ENCODE measurements around the gene PRICKLE4.

PRICKLE4 gene

GRCh38 chr6:41791984-41792383 is 11.4 kb downstream of the PRICKLE4 start (continued):
- TF ChIP-seq, protein P1, sequence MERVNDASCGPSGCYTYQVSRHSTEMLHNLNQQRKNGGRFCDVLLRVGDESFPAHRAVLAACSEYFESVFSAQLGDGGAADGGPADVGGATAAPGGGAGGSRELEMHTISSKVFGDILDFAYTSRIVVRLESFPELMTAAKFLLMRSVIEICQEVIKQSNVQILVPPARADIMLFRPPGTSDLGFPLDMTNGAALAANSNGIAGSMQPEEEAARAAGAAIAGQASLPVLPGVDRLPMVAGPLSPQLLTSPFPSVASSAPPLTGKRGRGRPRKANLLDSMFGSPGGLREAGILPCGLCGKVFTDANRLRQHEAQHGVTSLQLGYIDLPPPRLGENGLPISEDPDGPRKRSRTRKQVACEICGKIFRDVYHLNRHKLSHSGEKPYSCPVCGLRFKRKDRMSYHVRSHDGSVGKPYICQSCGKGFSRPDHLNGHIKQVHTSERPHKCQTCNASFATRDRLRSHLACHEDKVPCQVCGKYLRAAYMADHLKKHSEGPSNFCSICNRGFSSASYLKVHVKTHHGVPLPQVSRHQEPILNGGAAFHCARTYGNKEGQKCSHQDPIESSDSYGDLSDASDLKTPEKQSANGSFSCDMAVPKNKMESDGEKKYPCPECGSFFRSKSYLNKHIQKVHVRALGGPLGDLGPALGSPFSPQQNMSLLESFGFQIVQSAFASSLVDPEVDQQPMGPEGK (CRISPR knock-in tag; IDR thresholded peaks at IDR 0.05; ENCODE audit: borderline replicate concordance) = no peak
- TF ChIP-seq, protein P2, sequence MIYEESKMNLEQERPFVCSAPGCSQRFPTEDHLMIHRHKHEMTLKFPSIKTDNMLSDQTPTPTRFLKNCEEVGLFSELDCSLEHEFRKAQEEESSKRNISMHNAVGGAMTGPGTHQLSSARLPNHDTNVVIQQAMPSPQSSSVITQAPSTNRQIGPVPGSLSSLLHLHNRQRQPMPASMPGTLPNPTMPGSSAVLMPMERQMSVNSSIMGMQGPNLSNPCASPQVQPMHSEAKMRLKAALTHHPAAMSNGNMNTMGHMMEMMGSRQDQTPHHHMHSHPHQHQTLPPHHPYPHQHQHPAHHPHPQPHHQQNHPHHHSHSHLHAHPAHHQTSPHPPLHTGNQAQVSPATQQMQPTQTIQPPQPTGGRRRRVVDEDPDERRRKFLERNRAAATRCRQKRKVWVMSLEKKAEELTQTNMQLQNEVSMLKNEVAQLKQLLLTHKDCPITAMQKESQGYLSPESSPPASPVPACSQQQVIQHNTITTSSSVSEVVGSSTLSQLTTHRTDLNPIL (CRISPR knock-in tag; IDR thresholded peaks at IDR 0.05; ENCODE audit: low read depth) = no peak

DNA sequence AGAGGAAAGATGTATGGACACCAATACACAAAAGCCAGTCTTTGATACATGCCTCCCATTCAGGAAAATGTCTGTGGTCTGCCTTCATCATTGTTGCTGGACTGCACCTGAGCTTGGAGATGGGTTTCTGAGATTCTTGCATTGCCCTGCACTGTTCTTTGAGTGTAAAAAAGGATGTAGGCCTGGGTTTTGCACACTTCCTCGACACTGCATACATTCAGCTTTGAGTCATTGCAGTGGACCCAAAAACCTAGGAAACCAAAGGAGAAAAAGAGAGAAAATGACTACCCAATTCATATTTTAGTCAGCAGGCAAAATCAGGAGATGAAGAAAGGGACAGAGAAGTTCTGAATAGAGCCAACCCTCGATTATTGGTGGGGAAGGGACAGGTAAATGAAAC is 15.9 kb downstream of the PRICKLE4 start:
- ATAC-seq = no peak
- no peak for TF ChIP-seq BACH2 (CRISPR knock-in tag; IDR thresholded peaks at IDR 0.05; ENCODE audit: borderline replicate concordance)
- TF ChIP-seq ZNF565 (CRISPR knock-in tag; conservative IDR thresholded peaks at IDR 0.05; ENCODE audit: low read depth) = no peak
- no peak for TF ChIP-seq TSHZ2 (CRISPR knock-in tag; IDR thresholded peaks at IDR 0.05)
- no peak for TF ChIP-seq ESRRG (CRISPR knock-in tag; IDR thresholded peaks at IDR 0.05)
- no peak for TF ChIP-seq ZFP3 (CRISPR knock-in tag; IDR thresholded peaks at IDR 0.05)
- TF ChIP-seq, protein P3, sequence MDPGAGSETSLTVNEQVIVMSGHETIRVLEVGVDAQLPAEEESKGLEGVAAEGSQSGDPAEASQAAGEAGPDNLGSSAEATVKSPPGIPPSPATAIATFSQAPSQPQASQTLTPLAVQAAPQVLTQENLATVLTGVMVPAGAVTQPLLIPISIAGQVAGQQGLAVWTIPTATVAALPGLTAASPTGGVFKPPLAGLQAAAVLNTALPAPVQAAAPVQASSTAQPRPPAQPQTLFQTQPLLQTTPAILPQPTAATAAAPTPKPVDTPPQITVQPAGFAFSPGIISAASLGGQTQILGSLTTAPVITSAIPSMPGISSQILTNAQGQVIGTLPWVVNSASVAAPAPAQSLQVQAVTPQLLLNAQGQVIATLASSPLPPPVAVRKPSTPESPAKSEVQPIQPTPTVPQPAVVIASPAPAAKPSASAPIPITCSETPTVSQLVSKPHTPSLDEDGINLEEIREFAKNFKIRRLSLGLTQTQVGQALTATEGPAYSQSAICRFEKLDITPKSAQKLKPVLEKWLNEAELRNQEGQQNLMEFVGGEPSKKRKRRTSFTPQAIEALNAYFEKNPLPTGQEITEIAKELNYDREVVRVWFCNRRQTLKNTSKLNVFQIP (CRISPR knock-in tag; IDR thresholded peaks at IDR 0.05; ENCODE audit: borderline replicate concordance, low read depth) = no peak

DNA sequence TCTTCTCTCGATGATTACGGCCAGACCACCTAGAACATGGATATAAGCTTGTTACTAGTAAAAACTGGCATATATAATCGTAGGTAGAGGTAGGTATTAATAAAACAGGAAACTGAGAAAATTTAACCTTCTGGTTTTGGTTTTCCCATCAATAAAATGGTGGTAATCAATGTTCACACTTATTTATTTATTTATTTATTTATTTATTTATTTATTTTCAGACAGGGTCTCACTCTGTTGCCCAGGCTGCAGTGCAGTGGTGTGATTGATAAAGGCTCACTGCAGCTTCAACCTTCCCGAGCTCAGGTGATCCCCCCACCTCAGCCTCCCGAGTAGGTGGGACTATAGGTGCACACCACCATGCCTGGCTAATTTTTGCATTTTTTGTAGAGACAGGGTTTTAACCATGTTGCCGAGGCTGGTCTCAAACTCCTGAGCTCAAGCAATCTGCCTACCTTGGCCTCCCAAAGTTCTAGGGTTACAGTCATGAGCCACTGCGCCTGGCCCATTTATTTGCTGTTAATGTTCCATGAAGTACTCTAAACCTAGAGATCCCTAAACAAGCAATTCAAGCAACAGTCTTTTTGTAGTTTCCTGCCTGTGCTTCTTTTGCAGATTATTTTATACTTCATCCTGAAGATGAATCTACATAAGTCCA is 18.4 kb downstream of the PRICKLE4 start:
- no peak for ATAC-seq
- TF ChIP-seq ARNTL (CRISPR knock-in tag; IDR thresholded peaks at IDR 0.05; ENCODE audit: borderline replicate concordance, low read depth) (no peak), ESRRG (CRISPR knock-in tag; IDR thresholded peaks at IDR 0.05) (no peak), ZNF565 (CRISPR knock-in tag; conservative IDR thresholded peaks at IDR 0.05; ENCODE audit: low read depth) (no peak), SNAI2 (CRISPR knock-in tag; IDR thresholded peaks at IDR 0.05) (no peak), PPARA (CRISPR knock-in tag; IDR thresholded peaks at IDR 0.05; ENCODE audit: borderline replicate concordance) (no peak), GLIS3 (CRISPR knock-in tag; IDR thresholded peaks at IDR 0.05) (no peak), TOX (CRISPR knock-in tag; IDR thresholded peaks at IDR 0.05; ENCODE audit: borderline replicate concordance) (no peak), CSDC2 (CRISPR knock-in tag; IDR thresholded peaks at IDR 0.05) (no peak), ISL1 (CRISPR knock-in tag; IDR thresholded peaks at IDR 0.05) (no peak), ZFP3 (CRISPR knock-in tag; IDR thresholded peaks at IDR 0.05) (no peak), ZC3H10 (CRISPR knock-in tag; IDR thresholded peaks at IDR 0.05) (no peak), TSHZ2 (CRISPR knock-in tag; IDR thresholded peaks at IDR 0.05) (no peak), ZFP30 (CRISPR knock-in tag; IDR thresholded peaks at IDR 0.05) (no peak), RARB (CRISPR knock-in tag; IDR thresholded peaks at IDR 0.05) (no peak), TCF4 (CRISPR knock-in tag; IDR thresholded peaks at IDR 0.05; ENCODE audit: borderline replicate concordance) (no peak), ZNF8 (CRISPR knock-in tag; IDR thresholded peaks at IDR 0.05) (no peak)
- TF ChIP-seq, protein P2 (CRISPR knock-in tag; IDR thresholded peaks at IDR 0.05; ENCODE audit: low read depth) = no peak
- TF ChIP-seq, protein P4, sequence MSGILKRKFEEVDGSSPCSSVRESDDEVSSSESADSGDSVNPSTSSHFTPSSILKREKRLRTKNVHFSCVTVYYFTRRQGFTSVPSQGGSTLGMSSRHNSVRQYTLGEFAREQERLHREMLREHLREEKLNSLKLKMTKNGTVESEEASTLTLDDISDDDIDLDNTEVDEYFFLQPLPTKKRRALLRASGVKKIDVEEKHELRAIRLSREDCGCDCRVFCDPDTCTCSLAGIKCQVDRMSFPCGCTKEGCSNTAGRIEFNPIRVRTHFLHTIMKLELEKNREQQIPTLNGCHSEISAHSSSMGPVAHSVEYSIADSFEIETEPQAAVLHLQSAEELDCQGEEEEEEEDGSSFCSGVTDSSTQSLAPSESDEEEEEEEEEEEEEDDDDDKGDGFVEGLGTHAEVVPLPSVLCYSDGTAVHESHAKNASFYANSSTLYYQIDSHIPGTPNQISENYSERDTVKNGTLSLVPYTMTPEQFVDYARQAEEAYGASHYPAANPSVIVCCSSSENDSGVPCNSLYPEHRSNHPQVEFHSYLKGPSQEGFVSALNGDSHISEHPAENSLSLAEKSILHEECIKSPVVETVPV (CRISPR knock-in tag; IDR thresholded peaks at IDR 0.05) = no peak
- TF ChIP-seq, protein P3 (CRISPR knock-in tag; IDR thresholded peaks at IDR 0.05; ENCODE audit: borderline replicate concordance, low read depth) = no peak
